Lower lobe of right lung (tissue), 2 donors: ENCODE data around the gene PPP1R15A. TPM values are rescaled to one million over a fixed set of nuclear protein-coding genes. Genes with fewer than 3 reads are reported as not detected.

Experiments used
- ATAC-seq, 2 donors: fragments of 200-7000 bp; cut with Tn5 transposase; one replicate each; pipeline ENCODE4 v1.9.1; 2020 to 2022; ENCODE audit warnings: mild to moderate bottlenecking in 2 of 2, moderate library complexity in 2 of 2
- DNase-seq: peaks from one replicate; pipeline ENCODE4 v3.0.0-alpha.2; 2020
- H3K27ac ChIP-seq: fragments of 200-600 bp; one replicate; pipeline ENCODE4 v1.8.0; 2022
- H3K27me3 ChIP-seq: fragments of 200-600 bp; one replicate; pipeline ENCODE4 v1.8.0; 2022; ENCODE audit warnings: low read depth
- H3K36me3 ChIP-seq: fragments of 200-600 bp; one replicate; pipeline ENCODE4 v1.8.0; 2022; ENCODE audit warnings: mild to moderate bottlenecking
- H3K4me1 ChIP-seq: fragments of 200-600 bp; one replicate; pipeline ENCODE4 v1.8.0; 2022
- H3K4me3 ChIP-seq: fragments of 200-600 bp; one replicate; pipeline ENCODE4 v1.8.0; 2022; ENCODE audit warnings: mild to moderate bottlenecking
- H3K9me3 ChIP-seq: fragments of 200-600 bp; one replicate; pipeline ENCODE4 v1.8.0; 2022
- CTCF ChIP-seq: fragments of 200-600 bp; IDR thresholded peaks from one replicate; pipeline ENCODE4 v1.8.0; 2022; ENCODE audit warnings: antibody characterized with exemption, mild to moderate bottlenecking
- intact Hi-C: fragments of 100-400 bp; cut with DNase I; formaldehyde crosslinking; loops from one replicate; pipeline ENCODE4 v1.11.0; 2022
- total RNA-seq: library from RNA; stranded (reverse); fragmentation: NEBNext Ultra II Directional; extraction: Animal tissue kit (Norgen Biotek cat#: 25700); gene quantifications from one replicate; pipeline ENCODE4 v1.2.1, GENCODE V29; 2021
- donor health status: DM: no; HTN: yes; CAD: no; lungs with severe emphysema.

The PPP1R15A gene
- total RNA-seq, 1 donor from 2014 or later: 80.4 TPM

- Histone ChIP-seq H3K27ac (no peak overlapping the region), H3K36me3 (peaks cover 52% of the 10 kb centered on the region), H3K27me3 (no peaks in the 10 kb centered on the region), H3K4me3 (no peak overlapping the region), H3K4me1 (peaks cover 14% of the 10 kb centered on the region), H3K9me3 (no peaks in the 10 kb centered on the region)
- TF ChIP-seq CTCF: no peak
- no peak for DNase-seq
- ATAC-seq: no peak
- intact Hi-C loops: no loop called here
Observed at GRCh38 chr19:48922548-48923490, 50.6 kb downstream of the PPP1R15A start.

GRCh38 chr19:48925240-48925843, 53.1 kb downstream of the PPP1R15A start:
- Histone ChIP-seq H3K36me3 (peaks cover 26% of the 10 kb centered on the region), H3K4me3 (no peak overlapping the region), H3K4me1 (peaks cover 14% of the 10 kb centered on the region), H3K27ac (no peak overlapping the region), H3K9me3 (no peaks in the 10 kb centered on the region), H3K27me3 (no peaks in the 10 kb centered on the region)
- TF ChIP-seq CTCF: no peak
- ATAC-seq (peak in 1 of 2 donors; percentile 3), DNase-seq (no peak)
- intact Hi-C loops: no loop called here

Other genes starting within 250 kb of the PPP1R15A start
- gene DBP, start 235.0 kb upstream of the PPP1R15A start, total RNA-seq: 17.7 TPM
- gene CA11, start 226.2 kb upstream of the PPP1R15A start, total RNA-seq: 7.8 TPM
- gene NTN5, start 199.4 kb upstream of the PPP1R15A start, total RNA-seq: 0.24 TPM
- 1.2 TPM for gene FUT2, start 176.4 kb upstream of the PPP1R15A start, total RNA-seq
- 1.5 TPM for gene MAMSTR, start 152.7 kb upstream of the PPP1R15A start, total RNA-seq
- 33.4 TPM for gene RASIP1, start 131.8 kb upstream of the PPP1R15A start, total RNA-seq
- 2.9 TPM for gene IZUMO1, start 125.5 kb upstream of the PPP1R15A start, total RNA-seq
- 13.2 TPM for gene FUT1, start 119.8 kb upstream of the PPP1R15A start, total RNA-seq
- not detected for gene FGF21, start 116.9 kb upstream of the PPP1R15A start, total RNA-seq
- 60.7 TPM for gene BCAT2, start 61.4 kb upstream of the PPP1R15A start, total RNA-seq
- 22.7 TPM for gene HSD17B14, start 35.9 kb upstream of the PPP1R15A start, total RNA-seq
- 21.2 TPM for gene PLEKHA4, start 3.8 kb upstream of the PPP1R15A start, total RNA-seq
- not detected for gene TULP2, start 26.3 kb downstream of the PPP1R15A start, total RNA-seq
- gene NUCB1, start 27.9 kb downstream of the PPP1R15A start, total RNA-seq: 310 TPM
- 1.9 TPM for gene DHDH, start 61.3 kb downstream of the PPP1R15A start, total RNA-seq
- 142 TPM for gene BAX, start 82.5 kb downstream of the PPP1R15A start, total RNA-seq
- gene FTL, start 92.9 kb downstream of the PPP1R15A start, total RNA-seq: 9,799 TPM
- 24.8 TPM for gene GYS1, start 120.9 kb downstream of the PPP1R15A start, total RNA-seq
- gene RUVBL2, start 121.5 kb downstream of the PPP1R15A start, total RNA-seq: 45.3 TPM
- gene LHB, start 144.7 kb downstream of the PPP1R15A start, total RNA-seq: not detected
- gene CGB3, start 151.9 kb downstream of the PPP1R15A start, total RNA-seq: not detected
- not detected for gene CGB2, start 159.5 kb downstream of the PPP1R15A start, total RNA-seq
- not detected for gene CGB1, start 164.5 kb downstream of the PPP1R15A start, total RNA-seq
- not detected for gene CGB5, start 171.4 kb downstream of the PPP1R15A start, total RNA-seq
- gene CGB8, start 176.7 kb downstream of the PPP1R15A start, total RNA-seq: not detected
- 0.77 TPM for gene CGB7, start 185.3 kb downstream of the PPP1R15A start, total RNA-seq
- gene NTF4, start 192.4 kb downstream of the PPP1R15A start, total RNA-seq: 3.1 TPM
- gene KCNA7, start 200.3 kb downstream of the PPP1R15A start, total RNA-seq: not detected
- 203 TPM for gene SNRNP70, start 213.0 kb downstream of the PPP1R15A start, total RNA-seq
- 10.6 TPM for gene LIN7B, start 241.9 kb downstream of the PPP1R15A start, total RNA-seq
- 1.4 TPM for gene C19orf73, start 246.7 kb downstream of the PPP1R15A start, total RNA-seq
- gene PPFIA3, start 247.1 kb downstream of the PPP1R15A start, total RNA-seq: 4.3 TPM